ENCODE results near the gene EXOC3L4. TPM values are rescaled to one million over a fixed set of nuclear protein-coding genes. Genes with fewer than 3 reads are reported as not detected.

EXOC3L4 gene
- total RNA-seq, 1 donor from 2014 or later, result not detected

GRCh38 chr14:103065861-103066260 lies 28.7 kb upstream of the EXOC3L4 start:
- no peak for TF ChIP-seq CTCF (IDR thresholded peaks at IDR 0.05)
- Mint-ChIP-seq H3K27me3 (peaks cover 3% of the 10 kb centered on the region), H3K27ac (no peak overlapping the region), H3K9me3 (no peaks in the 10 kb centered on the region), H3K4me1 (no peaks in the 10 kb centered on the region), H3K4me3 (no peak overlapping the region), H3K36me3 (ENCODE audit: low read depth) (no peaks in the 10 kb centered on the region)
- POLR2A ChIA-PET, result no interaction called here
- CTCF ChIA-PET, result no interaction called here
- intact Hi-C loops (cut with micrococcal nuclease), result no loop called here
- DNase-seq (no peak), ATAC-seq (ENCODE audit: low read depth) (no peak)

- ATAC-seq (ENCODE audit: low read depth), result no peak
- no peak overlapping the region for H3K4me3 Mint-ChIP-seq
- peaks cover 3% of the 10 kb centered on the region for H3K27me3 Mint-ChIP-seq
- no peaks in the 10 kb centered on the region for H3K4me1 Mint-ChIP-seq
- ChIA-PET POLR2A (no interaction called here), CTCF (no interaction called here)
- no peak for TF ChIP-seq CTCF (IDR thresholded peaks at IDR 0.05)
- intact Hi-C loops (cut with micrococcal nuclease), result no loop called here
- no peaks in the 10 kb centered on the region for H3K36me3 Mint-ChIP-seq (ENCODE audit: low read depth)
- no peak for DNase-seq
- H3K27ac Mint-ChIP-seq, result no peak overlapping the region
- H3K9me3 Mint-ChIP-seq, result no peaks in the 10 kb centered on the region
Observed at GRCh38 chr14:103066399-103066798, 28.1 kb upstream of the EXOC3L4 start.

- no peak overlapping the region for H3K4me3 Mint-ChIP-seq
- no peak for ATAC-seq (ENCODE audit: low read depth)
- CTCF ChIA-PET, result no interaction called here
- H3K27me3 Mint-ChIP-seq, result peaks cover 3% of the 10 kb centered on the region
- no peaks in the 10 kb centered on the region for H3K4me1 Mint-ChIP-seq
- no peak overlapping the region for H3K27ac Mint-ChIP-seq
- DNase-seq, result no peak
- POLR2A ChIA-PET, result no interaction called here
- intact Hi-C loops (cut with micrococcal nuclease), result no loop called here
- no peak for TF ChIP-seq CTCF (IDR thresholded peaks at IDR 0.05)
- no peaks in the 10 kb centered on the region for H3K36me3 Mint-ChIP-seq (ENCODE audit: low read depth)
- no peaks in the 10 kb centered on the region for H3K9me3 Mint-ChIP-seq
Observed at GRCh38 chr14:103067231-103067954, 27.1 kb upstream of the EXOC3L4 start.

- H3K9me3 Mint-ChIP-seq, result no peaks in the 10 kb centered on the region
- TF ChIP-seq CTCF (IDR thresholded peaks at IDR 0.05), result no peak
- DNase-seq (no peak), ATAC-seq (ENCODE audit: low read depth) (no peak)
- CTCF ChIA-PET, result no interaction called here
- peaks cover 3% of the 10 kb centered on the region for H3K27me3 Mint-ChIP-seq
- H3K4me3 Mint-ChIP-seq, result no peak overlapping the region
- no peaks in the 10 kb centered on the region for H3K36me3 Mint-ChIP-seq (ENCODE audit: low read depth)
- intact Hi-C loops (cut with micrococcal nuclease), result no loop called here
- no peaks in the 10 kb centered on the region for H3K4me1 Mint-ChIP-seq
- no peak overlapping the region for H3K27ac Mint-ChIP-seq
- POLR2A ChIA-PET, result no interaction called here
Observed at GRCh38 chr14:103068351-103069073, 26.0 kb upstream of the EXOC3L4 start.

DNA sequence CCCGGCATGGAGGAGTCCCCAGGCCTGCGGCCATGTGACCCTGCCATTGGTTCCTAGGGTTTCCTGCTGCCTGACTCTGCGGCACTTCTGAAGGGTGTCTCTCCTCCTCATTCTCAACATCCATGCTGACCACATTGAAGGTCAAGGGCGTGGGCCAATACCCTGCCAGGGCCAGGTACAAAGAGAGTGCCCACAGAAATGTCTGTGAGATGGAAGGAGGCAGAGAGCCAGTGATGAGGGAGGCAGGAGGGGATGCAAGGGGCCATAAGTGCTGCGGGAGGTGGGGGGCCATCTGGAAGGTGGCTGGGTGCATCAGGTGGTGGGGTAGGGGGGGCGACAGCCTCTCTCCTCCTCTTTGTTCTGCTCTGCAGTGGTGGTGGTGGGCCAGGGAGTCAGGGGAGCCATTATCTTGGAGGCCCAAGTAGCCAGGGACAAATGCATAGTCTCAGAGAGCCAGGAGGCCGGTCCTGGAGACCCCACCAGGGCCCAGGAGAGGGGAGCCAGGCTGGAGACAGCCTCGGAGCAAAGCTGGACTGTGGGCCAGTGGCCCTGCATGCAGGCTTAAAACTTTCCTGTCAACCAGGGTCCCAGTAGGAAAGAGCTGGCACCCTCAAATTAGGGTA lies 24.2 kb upstream of the EXOC3L4 start:
- intact Hi-C loops (cut with micrococcal nuclease), result no loop called here

More for the DNA sequence above, 24.2 kb upstream of the EXOC3L4 start:
- no peak for TF ChIP-seq CTCF (IDR thresholded peaks at IDR 0.05)
- Mint-ChIP-seq H3K9me3 (no peaks in the 10 kb centered on the region), H3K27me3 (no peaks in the 10 kb centered on the region), H3K4me1 (peaks cover 5% of the 10 kb centered on the region), H3K36me3 (ENCODE audit: low read depth) (no peaks in the 10 kb centered on the region), H3K4me3 (no peak overlapping the region), H3K27ac (no peak overlapping the region)
- ChIA-PET CTCF (no interaction called here), POLR2A (no interaction called here)
- no peak for ATAC-seq (ENCODE audit: low read depth)
- DNase-seq, result no peak
